HG03520 (cell line): ENCODE data around the gene VPREB1.
"Not testable (repeated sequence)": the region's sequence is repeated elsewhere in the genome, so short reads cannot be mapped to it uniquely, and the experiment has no call there.

ENCODE experiments used
- ATAC-seq: cut with Tn5 transposase; IDR thresholded peaks from one replicate; pipeline ENCODE4 v1.9.1; 2021; ENCODE audit warnings: mild to moderate bottlenecking, moderate library complexity; ENCODE audit not compliant: unreplicated experiment

The VPREB1 gene

DNA sequence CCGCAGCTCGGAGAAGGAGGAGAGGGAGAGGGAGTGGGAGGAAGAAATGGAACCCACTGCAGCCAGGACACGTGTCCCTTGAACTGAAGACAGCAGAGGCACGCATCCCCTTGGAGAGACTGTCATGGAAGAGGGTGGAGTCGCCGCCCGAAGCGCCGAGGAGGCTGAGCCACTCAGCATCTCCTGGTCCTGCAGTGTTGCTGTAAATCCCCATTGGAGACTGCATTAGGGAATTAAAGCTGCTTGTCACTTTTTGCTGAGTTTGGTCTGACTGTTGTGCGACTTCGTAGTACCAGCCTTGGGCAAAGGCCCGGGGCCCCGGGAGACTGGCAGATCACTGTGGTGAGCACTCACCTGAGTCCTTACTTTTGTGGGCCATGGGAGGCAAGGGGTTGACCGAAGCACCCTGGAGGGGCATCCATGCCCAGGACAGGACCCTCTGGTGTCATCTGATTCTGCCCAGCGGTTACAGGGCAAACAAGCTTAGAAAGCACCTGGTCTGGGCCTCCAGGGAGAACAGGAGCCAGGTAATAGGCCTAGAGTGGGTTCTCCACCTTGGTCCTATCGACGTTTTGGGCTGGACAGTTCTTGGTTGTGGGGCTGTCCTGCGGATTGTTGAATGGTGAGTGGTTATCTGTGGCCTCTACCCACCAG, 797 bp downstream of the VPREB1 start:
- ATAC-seq: no peak

DNA sequence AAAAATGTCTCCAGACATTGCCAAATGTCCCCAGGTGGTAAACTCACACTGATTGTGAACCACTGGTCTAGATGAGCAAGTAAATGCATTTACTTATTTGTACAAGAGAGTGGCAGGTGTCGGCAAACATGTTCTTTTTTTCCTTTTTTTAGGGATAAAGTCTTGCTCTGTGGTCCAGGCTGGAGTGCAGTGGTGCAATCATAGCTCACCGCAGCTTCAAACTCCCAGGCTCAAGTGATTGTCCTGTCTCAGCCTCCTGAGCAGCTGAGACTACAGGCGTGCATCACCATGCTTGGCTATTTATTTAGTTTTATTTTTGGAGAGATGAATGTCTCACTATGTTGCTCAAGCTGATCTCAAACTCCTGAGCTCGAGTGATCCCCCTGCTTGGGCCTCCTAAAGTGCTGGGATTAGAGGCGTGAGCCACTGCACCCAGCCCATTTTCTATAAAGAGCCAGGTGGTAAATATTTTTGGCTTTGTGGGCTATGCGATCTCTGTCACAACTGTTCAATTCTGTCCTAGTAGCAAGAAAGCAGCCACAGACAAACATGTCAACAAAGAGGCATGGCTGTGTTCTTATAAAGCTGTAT, 1.4 kb downstream of the VPREB1 start:
- ATAC-seq: no peak

DNA sequence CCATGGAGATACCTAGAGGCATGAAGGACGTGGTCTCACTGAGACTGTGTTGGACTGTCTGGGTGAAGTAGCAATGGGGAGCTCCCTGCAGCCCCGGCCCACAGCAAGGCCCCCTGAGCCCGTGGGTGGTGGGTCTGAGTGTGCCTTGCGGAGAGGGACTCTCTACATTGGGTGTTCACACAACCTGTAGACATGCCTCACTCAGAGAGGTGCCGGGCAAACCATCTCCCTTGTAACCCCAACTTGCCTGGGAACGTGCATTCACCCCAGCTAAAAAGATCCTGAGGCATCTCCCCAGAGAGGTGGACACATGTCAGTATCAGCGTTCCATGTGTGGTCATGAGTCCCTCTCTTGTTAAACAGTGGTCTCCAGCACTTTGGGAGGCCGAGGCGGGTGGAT, 2.1 kb downstream of the VPREB1 start:
- ATAC-seq: no peak

DNA sequence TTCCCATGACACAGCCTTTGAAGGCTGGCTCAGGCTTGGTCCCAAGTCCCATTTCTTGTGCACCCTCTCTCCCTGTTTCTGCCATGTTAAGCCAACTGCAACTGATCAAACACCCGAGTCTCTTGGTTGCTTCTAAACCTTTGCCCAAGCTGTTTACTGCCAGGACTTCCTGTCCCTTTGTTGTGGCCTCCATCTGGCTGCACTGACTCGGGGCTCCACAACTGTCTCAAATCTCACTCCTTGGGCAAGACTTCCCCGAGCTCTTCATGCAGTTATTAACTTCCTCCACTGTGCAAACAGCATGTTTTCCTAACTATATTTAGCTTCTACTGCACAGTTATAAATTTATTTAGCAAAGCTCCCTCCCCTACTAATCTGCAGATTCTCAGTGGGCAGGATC, 4.3 kb downstream of the VPREB1 start:
- ATAC-seq: no peak

DNA sequence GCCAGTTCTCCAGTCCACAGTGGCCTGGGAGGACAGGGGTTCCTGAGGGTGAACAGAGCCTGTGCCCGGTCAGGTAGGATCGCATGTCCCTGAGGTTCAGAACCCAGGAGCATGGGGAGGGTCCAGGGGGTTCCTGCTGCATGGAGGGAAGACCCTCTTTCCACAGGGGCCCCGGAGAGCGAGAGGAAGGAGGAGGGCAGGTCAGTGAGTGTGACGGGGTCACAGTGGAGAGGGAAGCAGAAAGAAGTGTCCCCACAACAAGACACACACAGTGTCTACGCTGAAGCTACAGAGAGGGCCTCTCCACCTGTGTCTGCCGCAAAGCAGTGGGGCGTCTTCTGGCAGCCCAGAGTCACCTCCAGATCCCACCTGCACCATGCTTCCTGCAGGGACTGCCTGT, 6.1 kb downstream of the VPREB1 start:
- ATAC-seq: not testable (repeated sequence)

DNA sequence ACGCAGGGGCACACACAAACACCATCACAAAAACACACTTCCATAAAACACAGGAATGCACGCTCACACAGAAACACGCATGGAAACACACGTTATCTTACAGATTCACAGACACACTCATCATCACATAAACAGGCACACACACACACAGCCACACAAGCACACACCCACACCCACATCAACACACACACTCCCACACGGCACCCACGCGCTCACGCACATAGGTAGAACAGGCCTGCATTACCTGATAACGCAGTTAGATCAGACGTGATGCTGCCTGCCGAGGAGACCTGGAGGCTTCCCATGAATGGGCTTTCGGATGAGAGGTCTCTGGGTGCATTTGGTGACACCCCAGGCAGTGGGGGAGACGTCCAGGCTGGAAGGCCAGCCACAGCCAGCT, 11.5 kb downstream of the VPREB1 start:
- not testable (repeated sequence) for ATAC-seq

DNA sequence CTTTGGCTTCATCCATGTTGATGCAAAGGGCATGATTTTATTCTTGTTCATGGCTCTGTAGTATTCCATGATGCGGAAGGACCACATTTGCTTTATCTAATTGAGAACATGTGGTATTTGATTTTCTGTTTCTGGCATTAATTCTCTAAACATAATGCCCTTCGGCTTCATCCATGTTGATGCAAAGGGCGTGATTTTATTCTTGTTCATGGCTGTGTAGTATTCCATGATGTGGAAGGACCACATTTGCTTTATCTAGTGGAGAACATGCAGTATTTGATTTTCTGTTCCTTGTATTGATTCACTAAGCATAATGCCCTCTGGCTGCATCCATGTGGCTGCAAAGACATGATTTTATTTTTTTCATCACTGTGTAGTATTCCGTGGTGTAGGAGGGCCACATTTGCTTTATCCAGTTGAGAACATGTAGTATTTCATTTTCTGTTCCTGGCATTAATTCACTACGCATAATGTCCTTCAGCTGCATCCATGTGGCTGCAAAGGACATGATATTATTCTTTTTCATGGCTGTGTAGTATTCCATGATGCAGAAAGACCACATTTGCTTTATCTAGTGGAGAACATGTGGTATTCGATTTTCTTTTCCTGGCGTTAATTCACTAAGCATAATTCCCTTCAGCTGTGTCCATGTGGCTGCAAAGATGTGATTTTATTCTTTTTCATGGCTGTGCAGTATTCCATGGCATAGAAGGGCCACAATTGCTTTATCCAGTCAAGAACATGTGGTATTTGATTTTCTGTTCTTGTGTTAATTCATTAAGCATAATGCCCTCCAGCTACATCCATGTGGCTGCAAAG, 14.2 kb downstream of the VPREB1 start:
- ATAC-seq: not testable (repeated sequence)

DNA sequence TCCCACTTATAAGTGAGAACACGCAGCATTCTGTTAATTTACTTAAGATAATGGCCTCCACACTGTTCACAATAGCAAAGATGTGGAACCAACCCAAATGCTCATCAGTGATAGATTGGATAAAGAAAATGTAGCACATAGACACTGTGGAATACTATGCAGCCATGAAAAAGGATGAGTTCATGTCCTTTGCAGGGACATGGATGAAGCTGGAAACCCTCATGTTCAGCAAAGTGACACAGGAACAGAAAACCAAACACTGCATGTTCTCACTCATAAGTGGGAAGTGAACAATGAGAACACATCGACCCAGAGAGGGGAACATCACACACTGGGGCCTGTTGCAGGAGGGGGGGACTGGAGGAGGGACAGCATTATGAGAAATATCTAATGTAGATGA, 15.6 kb downstream of the VPREB1 start:
- not testable (repeated sequence) for ATAC-seq

DNA sequence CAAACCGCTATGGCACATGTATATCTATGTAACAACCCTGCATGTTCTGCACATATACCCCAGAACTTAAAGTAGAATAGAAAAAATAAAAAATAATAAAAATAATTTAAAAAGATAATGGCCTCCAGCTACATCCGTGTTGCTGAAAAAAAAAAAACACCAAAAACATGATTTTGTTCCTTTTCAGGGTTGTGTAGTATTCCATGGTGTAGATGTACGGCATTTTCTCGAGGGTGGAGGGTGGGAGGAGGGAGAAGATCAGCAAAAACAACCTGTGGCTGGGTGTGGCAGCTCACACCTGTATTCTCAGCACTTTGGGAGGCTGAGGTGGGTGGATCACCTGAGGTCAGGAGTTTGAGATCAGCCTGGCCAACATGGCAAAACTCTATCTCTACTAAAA, 16.0 kb downstream of the VPREB1 start:
- not testable (repeated sequence) for ATAC-seq

DNA sequence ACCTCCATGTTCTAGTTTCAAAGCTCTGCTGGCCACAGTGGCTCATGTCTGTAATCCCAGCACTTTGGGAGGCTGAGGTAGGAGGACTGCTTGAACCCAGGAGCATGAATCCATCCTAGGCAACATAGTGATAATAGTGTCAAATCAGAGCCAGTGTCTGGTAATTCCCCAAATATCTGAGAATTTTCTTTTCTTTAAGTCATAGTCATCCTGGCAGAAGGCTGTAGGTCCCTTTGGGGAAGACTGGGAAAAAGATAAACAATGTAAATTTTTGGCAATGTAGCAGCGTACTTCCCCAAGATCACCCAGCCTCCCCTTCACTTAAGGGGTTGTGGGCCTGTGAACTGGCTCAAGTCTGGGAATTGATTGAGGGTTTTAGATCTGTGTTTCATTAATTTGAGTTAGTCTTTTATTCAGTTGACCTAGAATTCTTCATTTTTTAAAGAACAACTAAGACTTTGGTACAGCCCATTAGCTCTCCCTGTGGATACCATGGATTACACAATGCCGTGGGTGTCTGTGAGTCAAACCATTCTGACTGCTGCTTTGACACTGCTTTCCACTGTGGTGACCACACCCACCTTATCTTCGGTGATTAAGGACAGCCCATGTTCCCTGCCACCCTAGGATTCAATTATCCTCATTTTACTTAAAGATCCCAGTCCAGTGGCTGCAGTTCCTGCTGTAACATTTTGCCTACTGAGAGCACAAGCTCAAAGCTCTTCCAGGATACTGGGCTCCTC, 17.9 kb downstream of the VPREB1 start:
- not testable (repeated sequence) for ATAC-seq

DNA sequence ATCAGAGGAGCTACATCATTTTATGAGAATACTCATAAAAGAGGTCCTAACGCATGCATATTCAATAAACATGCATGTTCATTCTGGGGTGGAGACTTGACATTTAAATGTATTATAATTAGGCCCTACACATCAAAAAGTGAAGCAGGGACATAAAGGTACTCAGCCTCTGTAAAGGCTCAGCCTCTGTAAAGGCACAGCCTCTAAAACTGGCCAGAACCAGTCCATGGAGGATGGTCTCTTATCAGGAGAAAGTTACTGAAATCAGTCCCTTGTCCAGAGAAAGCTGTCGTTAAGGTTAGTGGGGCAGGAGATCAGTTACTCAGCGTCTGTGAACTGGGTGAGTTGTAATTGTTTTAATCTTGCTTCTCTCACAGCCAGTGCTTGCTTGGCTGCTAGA, 19.2 kb downstream of the VPREB1 start:
- ATAC-seq: not testable (repeated sequence)

DNA sequence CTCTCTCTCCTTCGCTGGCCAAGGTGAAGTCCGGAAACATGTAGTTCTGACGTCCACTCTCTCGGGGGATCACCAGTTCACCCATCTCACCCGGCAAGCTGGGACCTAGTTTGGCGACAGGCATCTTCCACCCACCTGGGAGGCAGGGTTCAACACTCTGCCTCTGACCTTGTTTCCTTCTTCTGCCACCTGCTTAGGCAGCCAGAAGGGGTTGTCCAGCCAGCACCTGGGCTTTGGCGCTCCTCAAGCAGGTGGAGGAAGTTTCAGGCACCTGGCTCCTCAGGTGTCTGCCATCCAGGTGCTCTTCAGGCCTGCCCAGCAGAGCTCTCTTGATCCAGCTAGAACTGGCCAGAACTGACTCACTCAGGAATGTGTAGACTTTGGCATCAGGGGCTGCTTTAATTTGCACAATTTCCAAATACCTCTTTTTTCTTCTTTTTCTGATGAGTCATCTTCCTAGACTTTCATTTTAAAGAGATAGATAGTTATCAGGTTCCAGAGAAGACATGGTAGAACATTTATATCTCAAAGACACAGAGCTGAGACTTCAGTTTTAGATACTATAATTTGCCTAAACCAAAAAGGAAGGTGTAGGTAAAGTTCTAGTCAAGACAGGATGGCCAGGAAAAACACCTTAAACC, 25.6 kb downstream of the VPREB1 start:
- ATAC-seq: not testable (repeated sequence)

DNA sequence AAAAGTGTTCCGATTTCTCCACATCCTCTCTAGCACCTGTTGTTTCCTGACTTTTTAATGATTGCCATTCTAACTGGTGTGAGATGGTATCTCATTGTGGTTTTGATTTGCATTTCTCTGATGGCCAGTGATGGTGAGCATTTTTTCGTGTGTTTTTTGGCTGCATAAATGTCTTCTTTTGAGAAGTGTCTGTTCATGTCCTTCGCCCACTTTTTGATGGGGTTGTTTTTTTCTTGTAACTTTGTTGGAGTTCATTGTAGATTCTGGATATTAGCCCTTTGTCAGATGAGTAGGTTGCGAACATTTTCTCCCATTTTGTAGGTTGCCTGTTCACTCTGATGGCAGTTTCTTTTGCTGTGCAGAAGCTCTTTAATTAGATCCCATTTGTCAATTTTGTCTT, 32.8 kb downstream of the VPREB1 start:
- not testable (repeated sequence) for ATAC-seq

DNA sequence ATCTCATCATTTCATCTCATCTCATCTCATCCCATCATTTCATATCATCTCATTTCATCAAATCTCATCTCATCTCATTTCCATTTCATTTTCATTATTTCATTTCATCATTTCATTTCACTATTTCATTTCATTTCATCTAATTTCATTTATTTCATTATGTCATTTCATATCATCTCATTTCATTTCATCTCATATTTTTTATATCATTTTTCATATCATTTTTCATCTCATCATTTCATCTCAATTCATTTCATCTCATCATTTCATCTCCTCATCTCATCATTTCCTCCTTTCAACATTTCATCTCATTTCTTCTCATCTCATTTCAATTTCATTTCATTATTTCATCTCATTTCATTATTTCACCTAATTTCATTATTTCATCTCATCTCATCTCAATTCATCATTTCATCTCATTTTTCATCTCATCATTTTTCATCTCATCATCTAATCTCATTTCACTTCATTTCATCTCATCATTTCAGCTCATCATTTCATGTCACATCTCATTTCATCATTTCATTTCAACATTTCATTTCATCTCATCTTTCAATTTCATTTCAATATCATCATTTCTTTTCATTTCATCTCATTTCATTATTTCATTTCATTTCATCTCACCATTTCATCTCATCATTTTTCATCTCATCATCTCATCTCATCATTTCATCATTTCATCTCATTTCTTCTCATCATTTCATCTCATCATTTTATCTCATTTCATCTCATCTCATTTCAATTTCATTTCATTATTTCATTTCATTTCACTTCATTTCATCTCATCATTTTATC, 40.6 kb downstream of the VPREB1 start:
- not testable (repeated sequence) for ATAC-seq

DNA sequence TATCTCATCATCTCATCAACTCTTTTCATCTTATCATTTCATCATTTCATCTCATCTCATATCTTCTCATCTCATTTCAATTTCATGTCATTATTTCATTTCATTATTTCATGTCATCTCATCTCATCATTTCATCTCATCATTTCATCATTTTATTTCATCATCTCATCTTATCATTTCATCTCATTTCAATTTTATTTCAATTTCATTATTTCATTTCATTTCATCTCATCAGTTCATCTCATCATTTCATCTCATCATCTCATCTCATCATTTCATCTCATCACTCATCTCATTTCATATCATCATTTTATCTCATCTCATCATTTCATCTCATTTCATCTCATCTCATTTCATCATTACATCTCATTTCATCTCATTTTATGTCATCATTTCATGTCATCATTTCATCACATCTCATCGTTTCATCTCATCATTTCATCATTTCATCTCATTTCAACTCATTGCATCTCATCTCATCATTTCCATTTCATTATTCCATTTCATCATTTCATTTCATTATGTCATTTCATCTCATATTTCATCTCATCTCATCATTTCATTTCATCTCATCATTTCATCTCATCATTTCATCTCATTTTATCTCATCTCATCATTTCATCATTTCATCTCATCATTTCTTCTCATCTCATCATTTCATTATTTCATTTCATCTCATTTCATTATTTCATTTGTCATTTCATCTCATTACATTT, 42.0 kb downstream of the VPREB1 start:
- not testable (repeated sequence) for ATAC-seq

DNA sequence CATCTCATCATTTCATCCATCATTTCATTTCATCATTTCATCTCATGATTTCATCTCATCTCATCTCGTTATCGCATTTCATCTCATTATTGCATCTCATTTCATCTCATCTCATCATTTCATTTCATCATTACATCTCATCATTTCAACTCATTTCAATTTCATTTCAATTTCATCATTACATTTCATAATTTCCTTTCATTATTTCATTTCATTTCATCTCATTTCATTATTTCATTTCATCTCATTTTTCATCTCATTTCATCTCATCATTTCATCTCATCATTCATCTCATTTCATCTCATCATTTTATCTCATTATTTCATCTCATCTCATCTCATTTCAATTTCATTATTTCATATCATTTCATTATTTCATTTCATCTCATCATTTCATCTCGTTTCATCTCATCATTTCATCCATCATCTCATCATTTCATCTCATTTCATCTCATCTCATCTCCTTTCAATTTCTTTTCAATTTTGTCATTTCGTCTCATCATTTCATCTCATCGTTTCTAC, 42.6 kb downstream of the VPREB1 start:
- not testable (repeated sequence) for ATAC-seq

DNA sequence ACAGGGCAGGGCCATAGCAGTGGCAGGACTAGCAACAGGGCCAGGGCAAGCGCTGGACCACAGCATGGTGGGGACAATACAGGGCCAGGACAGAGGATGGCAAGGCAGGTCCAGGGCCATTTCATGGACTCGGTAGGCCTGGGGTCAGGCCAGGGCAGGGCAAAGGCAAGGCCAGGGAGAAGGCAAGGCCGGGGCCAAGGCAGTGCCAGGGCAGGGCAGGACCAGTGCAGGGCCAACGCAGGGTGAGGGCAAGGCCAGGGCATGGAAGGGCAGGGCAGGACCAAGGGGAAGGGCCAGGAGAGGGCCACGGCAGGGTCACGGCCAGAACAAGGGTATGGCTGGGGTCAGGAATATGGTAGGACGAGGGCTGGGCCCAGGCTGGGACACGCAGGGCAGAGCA, 45.1 kb downstream of the VPREB1 start:
- not testable (repeated sequence) for ATAC-seq

DNA sequence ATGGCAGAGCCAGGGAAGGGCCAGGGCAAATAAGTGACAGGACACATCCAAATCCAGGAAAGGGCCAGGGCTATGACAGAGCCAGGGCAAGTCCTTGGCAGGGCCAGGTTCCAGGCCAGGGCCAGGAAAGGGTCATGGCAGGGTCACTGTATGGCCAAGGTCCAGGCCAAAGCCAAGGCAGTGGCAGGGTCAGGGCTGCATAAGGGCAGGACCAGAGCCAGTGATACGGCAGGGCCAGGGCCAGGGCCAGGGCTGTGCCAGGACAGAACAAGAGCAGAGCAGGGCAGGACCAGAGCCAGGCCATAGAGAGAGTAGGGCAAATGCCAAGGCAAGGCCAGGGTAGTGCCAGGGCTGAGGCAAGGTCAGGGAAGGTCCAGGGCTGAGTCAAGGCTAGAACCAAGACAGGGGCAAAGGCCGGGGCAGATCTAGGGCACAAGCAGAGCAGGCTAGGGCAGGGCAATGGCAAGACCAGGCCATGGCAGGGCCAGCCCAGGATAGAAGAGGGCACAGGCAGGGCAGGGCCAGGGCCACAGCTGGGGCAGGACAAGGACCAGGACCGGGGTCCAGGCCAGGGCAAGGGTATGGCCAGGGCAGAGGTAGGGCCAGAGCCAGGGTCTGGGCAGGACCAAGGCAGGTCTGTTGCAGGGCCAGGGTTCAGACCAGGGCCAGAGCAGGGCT, 46.7 kb downstream of the VPREB1 start:
- not testable (repeated sequence) for ATAC-seq
